PC-9 (cell line): ENCODE results near the gene MPP3.

Experiments
- CTCF ChIP-seq: fragments of 200-600 bp; sonication (generic); conservative IDR thresholded peaks from 2 replicates; pipeline ENCODE4 v1.6.1; 2017; ENCODE audit warnings: mixed run types, antibody characterized with exemption, mild to moderate bottlenecking, moderate library complexity
- EZH2 ChIP-seq: fragments of 200-600 bp; sonication (generic); IDR thresholded peaks from 2 replicates; pipeline ENCODE4 v1.8.0; 2017; ENCODE audit warnings: antibody characterized with exemption, low read depth

DNA sequence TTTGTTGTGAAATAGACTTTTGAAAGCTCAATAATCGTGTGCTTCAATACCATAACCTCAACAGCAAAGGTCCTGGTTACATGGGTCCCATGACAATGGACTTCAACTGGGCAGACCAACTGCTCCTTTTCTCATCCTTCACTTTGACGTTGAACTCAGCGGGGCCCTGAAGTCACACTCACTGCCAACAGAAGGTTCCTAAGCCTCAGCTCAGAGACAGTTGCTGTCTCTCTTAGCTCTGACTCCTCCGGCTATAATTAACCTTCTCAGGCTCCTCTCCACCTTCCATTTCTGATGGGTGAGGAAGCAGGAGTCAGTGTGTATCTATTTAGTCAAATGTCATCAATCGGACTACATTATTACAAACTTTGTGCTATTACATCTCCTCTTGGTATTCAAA lies 23.8 kb downstream of the MPP3 start:
- no peak for TF ChIP-seq CTCF
- TF ChIP-seq EZH2, result no peak
